ENCODE results near the gene ZCCHC24.
"Not testable (repeated sequence)": the region's sequence is repeated elsewhere in the genome, so short reads cannot be mapped to it uniquely, and the experiment has no call there.

Gene ZCCHC24

DNA sequence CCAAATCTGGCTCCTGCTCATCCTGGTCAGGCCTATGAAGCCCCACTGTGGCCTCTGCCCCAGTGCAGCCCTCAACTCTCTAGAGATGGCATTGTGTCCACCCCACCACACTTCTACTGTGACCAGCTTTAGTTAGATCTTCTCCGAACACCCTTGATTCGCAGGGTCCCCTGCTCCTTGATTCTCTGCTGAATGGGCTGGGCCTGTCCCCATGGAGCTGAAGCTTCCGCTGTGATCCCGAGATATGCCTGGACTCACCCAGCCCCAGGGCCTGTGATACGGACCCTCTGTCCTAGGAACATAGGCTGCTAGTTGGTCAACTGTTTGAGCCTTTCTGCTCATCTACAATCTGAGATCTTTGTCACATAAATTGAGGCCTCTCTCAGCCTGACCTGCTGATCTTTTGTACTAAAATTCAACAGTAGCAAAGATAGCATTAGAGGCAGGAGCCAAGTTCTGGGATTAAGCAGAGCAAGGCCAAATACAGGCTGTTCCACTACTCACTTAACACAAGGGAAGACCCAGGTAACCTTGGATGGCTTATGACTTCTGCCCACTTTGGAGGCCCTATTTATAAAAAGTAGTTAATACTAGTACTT is 104.7 kb downstream of the ZCCHC24 start:
- no peak for DNase-seq

DNA sequence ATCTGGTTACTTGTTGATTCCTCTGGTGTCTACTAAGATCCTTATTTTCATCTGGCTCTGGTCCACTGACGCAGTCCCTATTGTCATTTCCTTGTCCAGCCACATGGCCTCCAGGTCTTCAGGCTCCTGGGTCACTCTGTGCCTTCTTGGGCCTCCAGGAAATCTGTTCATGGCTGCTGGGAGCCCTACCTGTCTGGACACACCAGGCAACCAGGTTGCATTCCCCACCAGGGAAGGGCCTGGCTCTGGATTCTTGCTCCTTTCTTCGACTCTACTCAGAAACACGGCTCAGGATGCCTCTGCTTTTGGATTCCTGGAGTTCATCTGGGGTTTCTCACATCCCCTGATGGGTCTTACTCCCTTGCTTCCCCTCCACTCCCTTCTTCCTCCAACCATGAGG is 106.2 kb downstream of the ZCCHC24 start:
- DNase-seq = no peak

DNA sequence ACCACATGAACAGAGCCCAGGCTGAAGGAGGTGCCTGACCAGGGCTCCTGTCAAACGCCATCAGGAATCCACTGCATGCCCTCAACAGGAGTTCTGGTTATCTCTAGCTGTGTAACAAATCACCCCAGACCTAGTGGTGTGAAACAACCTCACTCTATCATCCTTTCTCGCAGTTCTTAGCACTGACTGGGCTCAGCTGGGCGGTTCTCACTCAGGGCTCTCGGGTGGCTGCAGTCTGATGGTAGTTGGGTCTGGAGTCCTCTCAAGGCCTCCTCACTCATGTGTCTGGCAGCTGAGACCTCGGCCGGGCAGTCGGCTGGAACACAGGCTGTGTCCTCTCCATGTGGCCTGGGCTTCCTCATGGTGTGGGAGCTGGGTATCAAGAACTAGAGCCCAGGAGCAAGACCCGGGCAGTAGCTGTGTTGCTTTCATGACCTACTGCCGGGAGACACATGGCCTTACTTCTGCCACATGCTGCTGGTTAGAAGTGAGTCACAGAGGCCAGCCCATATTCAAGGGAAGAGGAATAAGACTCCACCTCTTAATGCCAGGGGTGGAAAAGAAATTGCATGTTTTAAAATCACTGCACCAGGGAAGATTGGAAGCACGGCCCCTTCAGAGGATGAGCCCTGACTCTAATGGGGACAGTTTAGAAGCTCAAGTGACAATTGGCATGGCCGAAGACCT is 107.5 kb downstream of the ZCCHC24 start:
- not testable (repeated sequence) for DNase-seq

DNA sequence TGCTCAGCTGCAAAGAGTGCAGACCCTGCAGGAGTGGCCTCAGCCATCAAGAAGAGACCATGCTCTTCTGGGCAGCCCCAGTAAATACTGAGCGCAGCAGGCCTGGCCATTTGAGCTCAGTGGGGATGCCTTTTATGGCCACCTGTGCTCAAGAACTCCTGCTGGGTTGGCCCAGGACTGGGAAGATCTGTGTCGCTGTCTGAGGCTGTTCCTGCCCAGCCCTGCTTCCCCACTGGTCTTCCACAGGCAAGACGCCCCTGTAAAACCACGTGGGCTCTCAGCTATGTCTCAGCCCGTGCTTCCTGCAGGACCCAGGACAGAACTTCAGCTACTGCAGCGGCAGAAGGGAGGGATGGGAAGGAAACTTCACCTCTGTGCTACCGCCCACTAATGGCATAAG is 108.7 kb downstream of the ZCCHC24 start:
- DNase-seq = no peak

DNA sequence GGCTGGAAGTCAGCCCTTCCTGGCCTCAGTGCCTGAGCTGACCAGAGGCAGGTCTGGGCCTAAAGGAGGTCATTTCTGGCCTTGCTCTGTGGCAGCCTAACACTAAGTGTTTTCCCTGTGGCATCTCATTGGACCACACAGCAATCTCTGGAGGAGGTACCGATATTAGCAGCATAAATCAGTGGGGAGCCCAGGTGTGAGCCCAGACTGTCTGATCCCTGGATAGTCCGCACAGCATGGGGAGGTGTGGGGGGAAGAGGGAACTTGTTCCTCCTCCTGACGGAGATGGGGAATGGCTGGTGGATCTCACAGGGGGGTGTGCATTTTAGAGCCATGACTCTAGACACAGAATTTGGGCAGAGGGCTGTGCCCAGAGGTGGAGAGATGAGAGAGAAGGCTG is 109.1 kb downstream of the ZCCHC24 start:
- no peak for DNase-seq

DNA sequence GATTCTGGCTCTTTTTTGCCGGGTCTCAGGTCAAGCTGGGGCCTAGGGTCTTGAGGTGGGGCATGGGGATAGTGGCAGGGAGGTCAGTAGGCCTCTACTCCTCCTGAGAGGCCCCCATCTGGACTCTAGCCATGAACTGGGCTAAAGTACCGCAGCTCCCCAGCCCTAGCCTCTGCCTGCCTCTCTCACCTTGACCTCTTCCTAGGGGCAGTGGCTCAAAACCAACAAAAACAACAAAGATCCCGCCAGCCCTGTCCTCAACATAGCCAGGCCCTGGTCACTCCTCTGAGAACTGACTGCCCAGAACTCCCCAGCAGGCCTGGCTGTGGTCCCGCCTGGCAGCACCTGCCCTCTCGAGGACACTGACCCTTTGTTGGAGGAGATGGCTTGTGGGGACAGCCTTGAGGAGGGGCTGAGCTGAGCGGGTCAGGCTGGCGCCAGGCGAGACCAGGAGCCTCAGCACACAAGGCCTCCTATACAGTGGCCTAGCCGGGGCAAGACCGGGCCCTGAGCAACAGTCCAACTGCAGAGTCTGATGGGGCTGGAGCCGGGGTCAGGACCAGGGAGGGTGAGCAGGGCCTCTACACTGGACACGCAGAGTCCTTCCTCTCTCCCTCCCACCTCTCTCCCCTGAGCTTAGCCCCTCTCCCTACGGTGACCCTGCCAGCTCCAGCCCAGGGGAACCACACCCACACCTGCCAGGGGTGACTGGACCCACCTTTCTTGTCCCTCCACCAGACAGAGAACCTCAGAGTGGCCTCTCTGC is 109.8 kb downstream of the ZCCHC24 start:
- DNase-seq = no peak

DNA sequence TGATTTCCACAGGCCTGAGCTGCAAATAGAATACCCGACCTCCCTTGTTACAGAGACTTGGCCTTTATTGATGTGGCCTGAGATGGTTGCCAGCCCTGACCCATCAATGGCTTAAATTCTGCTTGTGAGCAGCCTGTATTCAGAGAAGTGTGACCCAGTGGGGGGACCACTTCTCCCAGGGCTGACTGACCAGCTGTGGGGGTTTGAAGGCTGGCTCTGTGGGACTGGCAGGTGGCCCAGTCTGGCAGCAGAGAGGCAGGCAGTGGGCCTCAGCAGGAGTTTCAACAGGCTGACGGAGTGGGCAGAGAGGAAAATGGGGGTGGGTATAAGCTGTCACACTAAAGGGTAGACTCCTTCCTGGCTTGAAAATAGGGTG is 110.3 kb downstream of the ZCCHC24 start:
- DNase-seq = no peak

DNA sequence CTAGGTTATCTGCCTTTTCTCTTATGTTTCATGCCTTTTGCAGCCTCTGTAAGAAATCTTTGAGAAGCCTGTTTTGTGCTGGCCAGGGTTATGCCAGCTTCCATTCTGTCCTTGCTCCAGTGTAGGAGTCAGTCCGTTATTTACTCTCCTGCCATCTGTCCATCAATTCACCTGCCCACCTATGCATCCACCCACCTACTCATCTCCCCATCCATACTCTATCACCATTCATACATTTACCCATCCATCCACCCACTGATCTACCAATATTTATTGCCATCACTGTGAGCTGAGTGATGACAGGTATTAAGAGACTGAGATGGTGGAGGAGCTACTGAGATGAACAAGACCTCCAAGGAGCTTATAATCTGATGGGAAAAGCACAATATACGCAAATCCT is 110.9 kb downstream of the ZCCHC24 start:
- no peak for DNase-seq

DNA sequence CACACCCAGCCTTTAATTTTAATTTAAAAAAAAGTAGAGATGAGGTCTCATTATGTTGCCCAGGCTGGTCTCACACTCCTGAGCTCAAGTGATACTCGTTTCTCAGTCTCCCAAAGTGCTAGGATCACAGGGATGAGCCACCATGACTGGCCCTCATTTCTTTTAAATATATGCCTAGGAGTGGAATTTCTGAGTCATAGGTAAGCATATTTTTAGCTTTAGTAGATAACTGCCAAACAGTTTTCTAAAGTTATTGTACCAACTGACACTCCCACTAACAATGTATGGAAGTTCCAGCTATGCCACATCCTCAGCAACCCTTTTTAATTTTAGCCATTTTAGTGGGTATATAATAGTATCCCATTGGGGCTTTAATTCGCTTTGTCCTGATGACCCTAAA is 111.9 kb downstream of the ZCCHC24 start:
- no peak for DNase-seq

DNA sequence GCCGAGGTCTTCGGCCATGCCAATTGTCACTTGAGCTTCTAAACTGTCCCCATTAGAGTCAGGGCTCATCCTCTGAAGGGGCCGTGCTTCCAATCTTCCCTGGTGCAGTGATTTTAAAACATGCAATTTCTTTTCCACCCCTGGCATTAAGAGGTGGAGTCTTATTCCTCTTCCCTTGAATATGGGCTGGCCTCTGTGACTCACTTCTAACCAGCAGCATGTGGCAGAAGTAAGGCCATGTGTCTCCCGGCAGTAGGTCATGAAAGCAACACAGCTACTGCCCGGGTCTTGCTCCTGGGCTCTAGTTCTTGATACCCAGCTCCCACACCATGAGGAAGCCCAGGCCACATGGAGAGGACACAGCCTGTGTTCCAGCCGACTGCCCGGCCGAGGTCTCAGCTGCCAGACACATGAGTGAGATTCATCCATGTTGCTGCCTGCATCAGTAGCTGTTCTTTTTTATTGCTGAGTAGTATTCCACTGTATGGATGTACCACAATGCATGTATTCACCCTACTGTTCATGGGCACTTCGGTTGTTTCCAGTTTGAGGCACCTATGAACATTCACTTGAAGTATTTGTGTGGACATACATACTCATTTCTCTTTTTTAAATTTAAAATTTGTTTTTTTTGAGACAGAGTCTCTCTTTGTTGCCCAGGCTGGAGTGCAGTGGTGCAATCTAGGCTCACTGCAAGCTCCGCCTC is 112.7 kb downstream of the ZCCHC24 start:
- not testable (repeated sequence) for DNase-seq

All from DMS53 (cell line).